GM18505 (cell line): ENCODE data around the gene FARP2.
"Not testable (repeated sequence)": the region's sequence is repeated elsewhere in the genome, so short reads cannot be mapped to it uniquely, and the experiment has no call there.

Experiments used
- ATAC-seq: cut with Tn5 transposase; IDR thresholded peaks from one replicate; pipeline ENCODE4 v1.9.1; 2021; ENCODE audit not compliant: unreplicated experiment
- POLR2A ChIP-seq: IDR thresholded peaks from 4 replicates; pipeline ENCODE4 v1.6.1; 2011; ENCODE audit warnings: borderline replicate concordance; ENCODE audit not compliant: insufficient read depth, insufficient read length; ENCODE audit errors: extremely low read depth

Gene FARP2

DNA sequence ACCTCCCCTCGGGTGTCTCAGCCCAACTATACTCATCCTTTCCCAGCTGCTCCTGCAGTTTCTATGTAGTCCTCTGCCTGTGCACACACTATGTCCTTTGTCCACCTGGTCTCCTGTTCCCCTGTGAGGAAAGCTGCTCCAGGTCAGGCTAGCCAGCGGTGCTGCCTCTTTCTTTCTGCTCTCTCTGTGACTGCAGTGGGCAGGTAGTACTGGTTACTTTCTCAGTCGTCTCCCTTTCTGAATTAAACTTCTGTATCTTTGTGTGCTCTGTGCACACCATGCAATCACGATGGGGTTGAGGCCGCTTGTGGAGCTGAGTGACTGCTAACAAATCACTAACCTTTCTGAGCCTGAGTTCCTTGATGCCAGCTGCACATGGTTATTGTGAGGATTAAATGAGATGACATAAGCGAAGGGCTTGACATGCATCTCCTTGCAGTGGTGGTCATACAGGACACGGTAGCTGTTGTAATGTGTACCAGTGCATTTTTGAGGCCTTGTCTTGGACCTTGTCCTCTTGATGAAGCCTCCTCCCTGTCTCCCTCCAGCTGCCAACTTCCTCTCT, 3.5 kb downstream of the FARP2 start:
- ATAC-seq: no peak
- TF ChIP-seq POLR2A: no peak

- no peak for ATAC-seq
- TF ChIP-seq POLR2A: no peak
Measured at GRCh38 chr2:241363426-241363825, 7.3 kb downstream of the FARP2 start.

GRCh38 chr2:241364781-241365180, 8.7 kb downstream of the FARP2 start:
- ATAC-seq: no peak
- no peak for TF ChIP-seq POLR2A

- ATAC-seq: no peak
Measured at GRCh38 chr2:241366678-241367077, 10.6 kb downstream of the FARP2 start.

DNA sequence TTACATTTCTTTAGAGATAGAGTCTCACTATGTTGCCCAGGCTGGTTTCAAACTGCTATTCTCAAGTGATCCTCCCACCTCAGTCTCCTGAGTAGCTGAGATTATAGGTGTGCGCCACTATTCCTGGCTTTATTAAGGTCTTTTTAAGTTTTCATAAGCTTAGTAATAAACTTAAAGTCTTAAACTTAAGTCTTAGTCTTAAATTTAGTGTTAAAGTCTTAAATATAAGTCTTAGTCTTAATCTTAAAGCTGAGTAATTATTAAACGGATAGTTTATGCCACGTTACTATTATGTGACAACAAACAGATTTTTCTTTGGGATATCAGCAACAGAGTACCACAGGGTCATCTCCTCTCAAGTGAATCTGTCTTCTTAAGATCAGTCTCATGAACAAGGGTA, 12.6 kb downstream of the FARP2 start:
- TF ChIP-seq POLR2A: no peak
- no peak for ATAC-seq

More at GRCh38 chr2:241366678-241367077, 10.6 kb downstream of the FARP2 start:
- TF ChIP-seq POLR2A: no peak

- ATAC-seq: no peak
- TF ChIP-seq POLR2A: no peak
Measured at GRCh38 chr2:241372361-241372992, 16.4 kb downstream of the FARP2 start.

- ATAC-seq: no peak
- no peak for TF ChIP-seq POLR2A
Measured at GRCh38 chr2:241373446-241373845, 17.4 kb downstream of the FARP2 start.

DNA sequence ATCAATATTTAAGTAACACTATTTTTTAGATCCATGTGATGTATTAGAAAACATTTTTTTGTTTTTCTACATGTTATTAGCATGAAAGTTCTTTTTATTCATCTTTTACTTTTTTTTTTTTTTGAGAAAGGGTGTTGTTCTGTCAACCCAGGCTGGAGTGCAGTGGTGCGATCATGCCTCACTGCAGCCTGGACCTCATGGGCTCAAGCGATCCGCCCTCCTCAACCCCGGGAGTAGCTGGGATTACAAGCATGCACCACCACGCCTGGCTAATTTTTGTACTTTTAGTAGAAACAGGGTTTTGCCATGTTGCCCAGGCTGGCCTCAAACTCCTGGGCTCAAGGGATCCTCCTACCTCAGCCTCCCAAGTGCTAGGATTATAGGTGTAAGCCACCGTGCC, 17.8 kb downstream of the FARP2 start:
- not testable (repeated sequence) for ATAC-seq

DNA sequence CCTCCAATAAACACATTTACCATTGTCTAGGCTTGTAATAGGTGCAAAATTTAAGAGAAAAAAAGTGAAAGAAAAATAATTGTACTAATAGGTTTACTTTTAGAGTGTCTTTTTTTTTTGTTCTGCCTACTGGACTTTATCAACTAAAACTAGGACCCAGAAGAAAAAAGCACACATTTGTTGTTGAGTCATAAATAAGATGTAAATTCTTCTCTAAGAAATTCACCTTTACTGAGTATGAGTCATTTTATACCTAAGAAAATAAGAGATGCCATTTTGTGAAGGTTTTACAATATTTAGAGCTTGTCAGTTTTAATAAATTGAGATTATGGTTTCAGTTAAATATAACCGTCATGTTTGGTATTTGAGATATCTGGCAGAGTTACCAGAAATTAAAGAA, 19.2 kb downstream of the FARP2 start:
- ATAC-seq: no peak
- TF ChIP-seq POLR2A: no peak

GRCh38 chr2:241376808-241377207, 20.7 kb downstream of the FARP2 start:
- no peak for TF ChIP-seq POLR2A
- no peak for ATAC-seq

DNA sequence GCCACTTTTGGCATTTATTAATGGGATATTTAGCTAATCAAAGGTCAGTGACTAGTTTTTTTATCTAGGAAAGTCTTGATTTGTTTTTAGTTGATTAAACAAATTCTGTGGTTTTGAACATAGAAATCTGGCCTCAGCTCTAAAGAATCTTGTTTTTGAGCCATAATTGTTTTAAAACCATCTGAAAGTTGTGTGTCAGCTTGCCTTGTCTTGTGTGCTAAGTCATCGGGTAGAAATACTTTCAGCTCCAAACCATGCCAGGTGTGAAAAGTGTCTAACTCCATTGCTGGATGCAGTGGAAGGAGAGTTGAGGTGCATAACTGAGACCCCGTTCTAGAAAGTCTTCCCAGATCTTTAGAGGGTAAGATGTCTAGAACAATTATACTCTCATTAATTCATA, 22.7 kb downstream of the FARP2 start:
- no peak for TF ChIP-seq POLR2A
- ATAC-seq: no peak

DNA sequence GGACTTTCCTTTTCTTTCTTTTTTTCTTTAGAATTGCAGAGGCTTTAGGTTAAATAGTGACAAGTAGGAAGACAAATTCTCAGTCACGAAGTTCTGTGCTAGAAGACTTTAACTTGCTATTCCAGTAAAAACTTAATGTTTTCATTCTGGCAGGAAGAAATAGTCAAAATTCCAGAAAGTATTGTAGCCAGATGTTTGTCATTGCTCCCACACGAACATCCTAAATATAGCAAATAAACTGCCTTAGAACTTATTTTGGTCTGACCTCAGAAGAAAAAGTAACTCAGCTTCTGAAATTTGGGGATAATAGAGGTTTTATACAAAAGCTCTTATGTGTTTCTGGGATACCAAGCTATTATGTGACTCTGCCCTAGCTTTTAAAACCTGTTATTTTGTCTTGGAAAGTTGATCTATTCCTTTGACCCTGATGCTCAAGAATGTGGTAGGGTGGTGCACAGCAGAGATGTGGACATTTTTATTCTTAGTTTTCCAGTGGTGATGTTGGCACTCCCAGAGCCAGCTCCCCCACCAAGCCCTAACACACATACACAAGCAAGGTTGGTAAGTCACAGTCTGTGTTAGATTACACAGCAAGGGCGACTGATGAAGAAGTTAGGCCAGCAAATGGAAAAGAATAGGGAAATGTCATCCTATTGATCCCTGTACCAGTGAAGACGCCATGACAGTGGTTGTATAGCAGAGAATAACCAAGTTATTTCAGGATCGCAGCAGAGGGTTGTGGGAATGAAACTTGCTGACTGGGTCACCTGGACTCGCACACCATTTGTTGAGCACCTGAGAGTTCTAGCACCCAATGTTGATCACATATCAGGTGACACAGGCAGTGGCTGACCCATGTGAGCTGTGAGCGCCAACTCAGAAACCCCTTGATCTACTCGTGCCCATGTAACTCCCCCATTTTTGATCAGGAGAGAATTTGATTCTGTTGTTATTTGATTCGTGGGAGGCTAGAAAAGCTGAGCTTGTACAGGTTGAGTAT, 23.7 kb downstream of the FARP2 start:
- no peak for ATAC-seq
- TF ChIP-seq POLR2A: no peak

DNA sequence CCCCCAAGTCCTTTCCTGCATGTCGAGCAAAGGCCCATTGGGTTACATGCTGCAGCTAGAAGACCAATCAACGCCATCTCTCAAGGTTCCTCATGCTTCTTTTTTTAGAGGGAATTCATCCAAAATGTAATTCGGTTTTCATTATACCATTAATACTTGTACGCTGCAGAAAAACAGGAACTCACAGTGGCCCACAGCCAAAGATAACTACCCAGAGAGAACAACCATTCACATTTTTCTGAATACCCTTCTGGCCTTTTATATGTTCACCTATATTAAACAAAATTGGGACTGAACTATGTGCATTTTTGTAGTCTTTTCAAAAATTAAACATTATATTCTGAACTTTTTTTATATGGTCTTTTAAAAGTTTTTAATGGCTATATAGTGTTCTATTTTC, 25.8 kb downstream of the FARP2 start:
- ATAC-seq: no peak

GRCh38 chr2:241385450-241385849, 29.4 kb downstream of the FARP2 start:
- ATAC-seq: not testable (repeated sequence)

More for the DNA sequence above, 25.8 kb downstream of the FARP2 start:
- TF ChIP-seq POLR2A: no peak
